ENCODE data around the gene FRAT1. TPM values are rescaled to one million over a fixed set of nuclear protein-coding genes. Genes with fewer than 3 reads are reported as not detected.

FRAT1 gene
- polyA plus RNA-seq, 3 donors: 17.0 to 34.4 (median 31.2) TPM

- WGBS (ENCODE audit: insufficient coverage): 91% methylated on average over 7 of the region's 9 CpGs
- Mint-ChIP-seq H3K36me3 (peaks cover 43 to 64% of the 10 kb centered on the region in 2 donors), H3K4me3 (no peak overlapping the region), H3K9me3 (peaks cover 0 to 4% (median 0%) of the 10 kb centered on the region in 7 donors), H3K27ac (peak overlapping the region in 4 of 7 donors; percentile 3 to 85 (median 20)), H3K27me3 (ENCODE audit: low read depth in 3 of 3) (peaks cover 0 to 3% (median 0%) of the 10 kb centered on the region in 3 donors), H3K4me1 (peaks cover 74% of the 10 kb centered on the region)
- H3K79me2 ChIP-seq (ENCODE audit: insufficient read depth, low read length): peaks cover 91% of the 10 kb centered on the region
- DNase-seq: no peak
- H3K4me3 ChIP-seq (replicated peaks in 1 of 3; ENCODE audit: low read depth in 2 of 3, low read length in 3 of 3): no peak overlapping the region
- no peaks in the 10 kb centered on the region for H3K9me3 ChIP-seq (replicated peaks in 1 of 2; ENCODE audit: control insufficient read depth in 1 of 2, insufficient read depth in 1 of 2, low read length in 2 of 2)
- H4K20me1 ChIP-seq (ENCODE audit: insufficient read depth, low read length): peaks cover 100% of the 10 kb centered on the region
- H2AFZ ChIP-seq (ENCODE audit: insufficient read depth, low read depth, low read length, poor library complexity, severe bottlenecking): no peak overlapping the region
- peaks cover 17 to 50% of the 10 kb centered on the region in 2 donors for H3K36me3 ChIP-seq (replicated peaks in 1 of 2; ENCODE audit: control insufficient read depth in 1 of 2, insufficient read depth in 2 of 2, low read length in 2 of 2)
- no peaks in the 10 kb centered on the region for H3K27me3 ChIP-seq (ENCODE audit: control insufficient read depth in 2 of 2, insufficient read depth in 2 of 2, low read length in 2 of 2)
- H3K9ac ChIP-seq (ENCODE audit: insufficient read depth, low read length, poor library complexity, severe bottlenecking): no peak overlapping the region
- intact Hi-C loops (cut with micrococcal nuclease): no loop called here
- peaks cover 52 to 62% of the 10 kb centered on the region in 2 donors for H3K4me1 ChIP-seq (ENCODE audit: control insufficient read depth in 1 of 2, insufficient read depth in 2 of 2, low read length in 2 of 2)
- TF ChIP-seq CTCF (IDR thresholded peaks at IDR 0.05): no peak
- H3K27ac ChIP-seq (ENCODE audit: low read depth in 1 of 2, low read length in 2 of 2): no peak overlapping the region
- no peak overlapping the region for H3K4me2 ChIP-seq (replicated peaks; ENCODE audit: extremely low read depth, low read length, poor library complexity, severe bottlenecking)
These were observed 6.7 kb downstream of the FRAT1 start for GRCh38 chr10:97325754-97326153.

GRCh38 chr10:97327348-97328294, 8.6 kb downstream of the FRAT1 start:
- peaks cover 100% of the 10 kb centered on the region for H4K20me1 ChIP-seq (ENCODE audit: insufficient read depth, low read length)
- H3K27ac ChIP-seq (ENCODE audit: low read depth in 1 of 2, low read length in 2 of 2): peak overlapping the region in 1 of 2 donors; percentile 49
- H3K79me2 ChIP-seq (ENCODE audit: insufficient read depth, low read length): peaks cover 91% of the 10 kb centered on the region
- H3K9me3 ChIP-seq (replicated peaks in 1 of 2; ENCODE audit: control insufficient read depth in 1 of 2, insufficient read depth in 1 of 2, low read length in 2 of 2): no peaks in the 10 kb centered on the region
- Mint-ChIP-seq H3K4me1 (peaks cover 79% of the 10 kb centered on the region), H3K27me3 (ENCODE audit: low read depth in 3 of 3) (peaks cover 0 to 3% (median 0%) of the 10 kb centered on the region in 3 donors), H3K36me3 (peaks cover 59 to 73% of the 10 kb centered on the region in 2 donors), H3K9me3 (peaks cover 0 to 4% (median 0%) of the 10 kb centered on the region in 7 donors), H3K27ac (peak overlapping the region; percentile 20 to 86 (median 84)), H3K4me3 (peak overlapping the region in 1 of 2 donors; percentile 49)
- H3K4me3 ChIP-seq (replicated peaks in 1 of 3; ENCODE audit: low read depth in 2 of 3, low read length in 3 of 3): peak overlapping the region in 1 of 3 experiments; percentile 30
- intact Hi-C loops (cut with micrococcal nuclease): no loop called here
- H3K27me3 ChIP-seq (ENCODE audit: control insufficient read depth in 2 of 2, insufficient read depth in 2 of 2, low read length in 2 of 2): no peaks in the 10 kb centered on the region
- 84% methylated on average over 4 of the region's 7 CpGs for WGBS (ENCODE audit: insufficient coverage)
- H2AFZ ChIP-seq (ENCODE audit: insufficient read depth, low read depth, low read length, poor library complexity, severe bottlenecking): no peak overlapping the region
- no peak for TF ChIP-seq CTCF (IDR thresholded peaks at IDR 0.05)
- no peak for DNase-seq
- H3K4me1 ChIP-seq (ENCODE audit: control insufficient read depth in 1 of 2, insufficient read depth in 2 of 2, low read length in 2 of 2): peaks cover 56 to 67% of the 10 kb centered on the region in 2 donors
- H3K36me3 ChIP-seq (replicated peaks in 1 of 2; ENCODE audit: control insufficient read depth in 1 of 2, insufficient read depth in 2 of 2, low read length in 2 of 2): peaks cover 17 to 65% of the 10 kb centered on the region in 2 donors
- no peak overlapping the region for H3K9ac ChIP-seq (ENCODE audit: insufficient read depth, low read length, poor library complexity, severe bottlenecking)
- H3K4me2 ChIP-seq (replicated peaks; ENCODE audit: extremely low read depth, low read length, poor library complexity, severe bottlenecking): peak overlapping the region; percentile 5
